Measurements from ENCODE around the gene CORO2B. TPM values are rescaled to one million over a fixed set of nuclear protein-coding genes. Genes with fewer than 3 reads are reported as not detected.

Gene CORO2B
- total and polyA plus RNA-seq, 5 donors from 2014 or later: not detected

- Mint-ChIP-seq H3K4me1 (no peaks in the 10 kb centered on the region), H3K36me3 (no peaks in the 10 kb centered on the region), H3K27me3 (no peaks in the 10 kb centered on the region), H3K4me3 (no peak overlapping the region), H3K9me3 (no peaks in the 10 kb centered on the region), H3K27ac (no peak overlapping the region)
- no peak for DNase-seq
- Histone ChIP-seq H3K9me3 (ENCODE audit: control insufficient read depth in 2 of 2, low read length in 2 of 2) (no peaks in the 10 kb centered on the region), H3K27ac (ENCODE audit: insufficient read depth, low read length, poor library complexity, severe bottlenecking) (no peak overlapping the region), H3K36me3 (ENCODE audit: control insufficient read depth, insufficient read depth, low read length) (no peaks in the 10 kb centered on the region), H3K4me1 (ENCODE audit: control insufficient read depth, insufficient read depth, low read length, poor library complexity, severe bottlenecking) (no peaks in the 10 kb centered on the region), H3K4me3 (ENCODE audit: low read depth, low read length) (no peak overlapping the region), H3K27me3 (ENCODE audit: control insufficient read depth, insufficient read depth, low read length) (no peaks in the 10 kb centered on the region)
- no peak for ATAC-seq (ENCODE audit: low read depth in 2 of 2)
These were observed 39.6 kb downstream of the CORO2B start for GRCh38 chr15:68618394-68618793.

DNA sequence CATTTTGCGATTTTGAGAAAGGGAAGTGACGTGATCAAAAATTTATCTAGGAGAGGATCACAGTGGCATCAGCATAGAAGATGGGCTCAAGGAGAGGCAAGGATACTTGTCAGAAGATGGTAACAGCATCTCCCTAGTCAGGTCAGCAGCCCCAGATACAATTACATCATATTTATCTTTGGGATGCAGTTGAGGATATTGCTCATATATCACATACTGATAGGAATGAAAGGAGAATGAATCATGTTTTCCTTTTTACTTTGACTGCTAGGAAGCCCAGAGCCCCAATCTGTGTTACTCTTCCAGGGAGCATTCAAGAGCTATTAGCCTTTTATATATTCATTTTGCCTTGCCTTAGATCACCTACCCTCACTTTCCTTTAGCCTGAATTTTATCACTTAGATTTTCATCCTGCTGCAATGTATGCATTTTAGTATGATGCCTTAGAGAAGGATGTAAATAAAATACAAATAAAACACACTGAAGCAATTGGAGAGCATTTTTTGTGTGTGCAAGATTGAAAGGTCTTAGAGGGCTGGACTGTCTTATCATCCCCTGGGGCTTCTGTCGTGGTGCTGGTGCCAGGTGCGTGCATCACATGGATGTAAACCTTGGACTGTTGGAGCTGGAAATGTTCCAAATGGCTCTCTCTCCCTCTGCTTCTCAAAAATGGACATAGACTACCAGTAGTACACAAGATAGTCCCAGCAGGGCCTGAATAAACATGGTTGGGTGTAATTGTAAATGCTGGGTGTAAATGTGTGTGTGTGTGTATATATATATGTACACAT, 40.3 kb downstream of the CORO2B start:
- Histone ChIP-seq H3K4me3 (ENCODE audit: low read depth, low read length) (no peak overlapping the region), H3K4me1 (ENCODE audit: control insufficient read depth, insufficient read depth, low read length, poor library complexity, severe bottlenecking) (no peaks in the 10 kb centered on the region), H3K27me3 (ENCODE audit: control insufficient read depth, insufficient read depth, low read length) (no peaks in the 10 kb centered on the region), H3K27ac (ENCODE audit: insufficient read depth, low read length, poor library complexity, severe bottlenecking) (no peak overlapping the region), H3K9me3 (ENCODE audit: control insufficient read depth in 2 of 2, low read length in 2 of 2) (no peaks in the 10 kb centered on the region), H3K36me3 (ENCODE audit: control insufficient read depth, insufficient read depth, low read length) (no peaks in the 10 kb centered on the region)
- no peak overlapping the region for H3K4me3 Mint-ChIP-seq
- H3K27me3 Mint-ChIP-seq: no peaks in the 10 kb centered on the region
- no peaks in the 10 kb centered on the region for H3K4me1 Mint-ChIP-seq
- H3K9me3 Mint-ChIP-seq: no peaks in the 10 kb centered on the region
- no peak for ATAC-seq (ENCODE audit: low read depth in 2 of 2)
- no peak for DNase-seq
- no peaks in the 10 kb centered on the region for H3K36me3 Mint-ChIP-seq
- H3K27ac Mint-ChIP-seq: no peak overlapping the region

DNA sequence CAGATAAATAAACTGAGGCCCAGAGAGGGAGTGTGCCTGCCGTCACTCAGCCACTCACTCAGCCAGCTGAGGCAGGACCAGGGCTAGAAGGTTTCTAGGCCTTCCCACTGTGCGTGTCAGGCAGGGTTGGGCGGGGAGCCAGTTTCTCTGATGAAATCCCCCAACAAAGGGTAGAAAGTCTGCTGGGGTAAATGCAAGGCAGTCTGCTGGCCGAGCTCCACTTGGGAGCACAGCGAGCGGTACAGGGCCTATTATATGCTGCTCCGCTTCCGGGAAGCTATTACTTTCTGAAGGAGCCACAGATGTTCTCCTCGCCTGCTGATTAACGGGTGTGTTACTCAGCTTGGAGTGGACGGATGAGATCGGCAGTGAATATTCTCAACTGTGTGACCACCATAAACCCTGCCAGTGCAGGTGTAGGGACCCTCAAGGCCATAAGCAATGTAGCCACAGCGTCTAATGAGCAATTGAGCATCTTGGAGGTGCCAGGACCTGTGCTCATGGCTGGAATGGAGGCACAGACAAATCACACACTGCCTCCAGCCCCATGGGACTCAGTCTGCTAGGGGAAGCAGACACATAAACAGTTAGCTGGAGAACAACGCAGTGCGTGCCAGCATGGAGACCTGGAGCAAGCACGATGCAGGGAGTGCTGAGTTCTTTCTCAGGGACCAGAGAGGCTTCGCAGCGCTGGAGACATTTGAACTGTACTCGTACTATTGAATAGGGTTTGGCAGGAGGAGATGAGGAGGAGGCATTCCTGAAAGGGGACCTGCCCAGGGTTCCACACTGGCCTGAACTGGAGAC, 42.1 kb downstream of the CORO2B start:
- H3K27ac ChIP-seq (ENCODE audit: insufficient read depth, low read length, poor library complexity, severe bottlenecking): no peak overlapping the region
- no peak overlapping the region for H3K27ac Mint-ChIP-seq
- no peaks in the 10 kb centered on the region for H3K27me3 Mint-ChIP-seq
- no peaks in the 10 kb centered on the region for H3K4me1 Mint-ChIP-seq
- no peak for ATAC-seq (ENCODE audit: low read depth in 2 of 2)
- no peaks in the 10 kb centered on the region for H3K36me3 ChIP-seq (ENCODE audit: control insufficient read depth, insufficient read depth, low read length)
- H3K9me3 Mint-ChIP-seq: peaks cover 0 to 2% (median 0%) of the 10 kb centered on the region in 7 donors
- no peaks in the 10 kb centered on the region for H3K9me3 ChIP-seq (ENCODE audit: control insufficient read depth in 2 of 2, low read length in 2 of 2)
- H3K27me3 ChIP-seq (ENCODE audit: control insufficient read depth, insufficient read depth, low read length): no peaks in the 10 kb centered on the region
- no peak overlapping the region for H3K4me3 ChIP-seq (ENCODE audit: low read depth, low read length)
- no peak overlapping the region for H3K4me3 Mint-ChIP-seq
- H3K36me3 Mint-ChIP-seq: no peaks in the 10 kb centered on the region
- H3K4me1 ChIP-seq (ENCODE audit: control insufficient read depth, insufficient read depth, low read length, poor library complexity, severe bottlenecking): no peaks in the 10 kb centered on the region
- no peak for DNase-seq

DNA sequence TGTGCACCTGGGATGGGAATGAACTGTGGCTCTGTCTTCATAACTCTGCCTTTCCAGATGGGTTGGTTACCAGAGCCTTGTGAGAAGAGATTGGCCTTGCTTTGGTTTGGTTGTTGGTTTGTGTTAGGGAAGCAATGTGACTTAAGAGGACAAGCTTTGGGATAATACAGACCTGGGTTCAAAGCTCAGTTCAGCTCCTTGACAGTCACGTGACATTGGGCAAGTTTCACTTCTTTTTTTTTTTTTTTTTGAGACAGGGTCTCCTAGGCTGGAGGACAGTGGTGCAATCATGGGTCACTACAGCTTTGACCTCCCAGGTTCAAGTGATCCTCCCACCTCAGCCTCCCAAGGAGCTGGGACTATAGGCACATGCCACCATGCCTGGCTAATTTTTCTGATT, 42.7 kb downstream of the CORO2B start:
- Histone ChIP-seq H3K4me1 (ENCODE audit: control insufficient read depth, insufficient read depth, low read length, poor library complexity, severe bottlenecking) (no peaks in the 10 kb centered on the region), H3K4me3 (ENCODE audit: low read depth, low read length) (no peak overlapping the region), H3K27me3 (ENCODE audit: control insufficient read depth, insufficient read depth, low read length) (no peaks in the 10 kb centered on the region), H3K36me3 (ENCODE audit: control insufficient read depth, insufficient read depth, low read length) (no peaks in the 10 kb centered on the region), H3K9me3 (ENCODE audit: control insufficient read depth in 2 of 2, low read length in 2 of 2) (no peaks in the 10 kb centered on the region), H3K27ac (ENCODE audit: insufficient read depth, low read length, poor library complexity, severe bottlenecking) (no peak overlapping the region)
- DNase-seq (no peak), ATAC-seq (ENCODE audit: low read depth in 2 of 2) (no peak)
- H3K27me3 Mint-ChIP-seq: peaks cover 4% of the 10 kb centered on the region
- no peaks in the 10 kb centered on the region for H3K36me3 Mint-ChIP-seq
- H3K4me3 Mint-ChIP-seq: no peak overlapping the region
- H3K9me3 Mint-ChIP-seq: peaks cover 0 to 2% (median 0%) of the 10 kb centered on the region in 7 donors
- H3K4me1 Mint-ChIP-seq: no peaks in the 10 kb centered on the region
- no peak overlapping the region for H3K27ac Mint-ChIP-seq

DNA sequence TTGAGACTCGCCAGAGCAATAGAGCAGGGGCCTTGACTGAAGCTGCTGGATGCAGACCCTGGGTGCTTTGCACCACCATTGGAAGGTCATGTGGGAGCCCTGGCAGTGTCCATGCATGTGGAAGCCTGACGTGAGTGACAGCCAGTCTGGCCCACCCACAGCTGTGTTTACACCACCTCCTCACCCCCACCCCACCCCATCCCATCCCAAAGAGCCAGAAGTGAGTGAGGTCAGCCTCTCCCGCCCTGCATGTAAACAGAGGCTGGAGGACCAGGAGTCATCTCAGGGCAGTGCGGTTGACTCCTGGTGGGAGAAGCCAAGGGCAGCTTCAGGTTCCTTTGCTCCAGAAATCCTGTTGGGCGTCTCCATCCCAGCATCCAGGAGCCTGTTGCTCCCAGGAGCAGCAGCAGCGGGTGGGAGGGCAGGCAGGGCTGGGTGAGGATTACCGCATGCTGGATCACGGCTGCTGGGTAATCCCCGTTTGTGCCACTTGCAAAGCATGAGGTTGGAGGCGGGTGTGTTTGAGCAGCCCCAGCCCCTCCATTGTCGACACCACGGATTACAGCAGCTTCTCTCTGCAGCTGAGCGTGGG, 44.6 kb downstream of the CORO2B start:
- no peaks in the 10 kb centered on the region for H3K36me3 Mint-ChIP-seq
- no peak overlapping the region for H3K27ac Mint-ChIP-seq
- no peaks in the 10 kb centered on the region for H3K36me3 ChIP-seq (ENCODE audit: control insufficient read depth, insufficient read depth, low read length)
- ATAC-seq (ENCODE audit: low read depth in 2 of 2) (no peak), DNase-seq (no peak)
- no peaks in the 10 kb centered on the region for H3K27me3 ChIP-seq (ENCODE audit: control insufficient read depth, insufficient read depth, low read length)
- H3K27ac ChIP-seq (ENCODE audit: insufficient read depth, low read length, poor library complexity, severe bottlenecking): no peak overlapping the region
- H3K9me3 ChIP-seq (ENCODE audit: control insufficient read depth in 2 of 2, low read length in 2 of 2): no peaks in the 10 kb centered on the region
- H3K4me3 ChIP-seq (ENCODE audit: low read depth, low read length): no peak overlapping the region
- peaks cover 16% of the 10 kb centered on the region for H3K27me3 Mint-ChIP-seq
- H3K4me1 ChIP-seq (ENCODE audit: control insufficient read depth, insufficient read depth, low read length, poor library complexity, severe bottlenecking): no peaks in the 10 kb centered on the region
- H3K4me1 Mint-ChIP-seq: no peaks in the 10 kb centered on the region
- no peak overlapping the region for H3K4me3 Mint-ChIP-seq
- peaks cover 0 to 2% (median 0%) of the 10 kb centered on the region in 7 donors for H3K9me3 Mint-ChIP-seq

- peaks cover 0 to 2% (median 0%) of the 10 kb centered on the region in 7 donors for H3K9me3 Mint-ChIP-seq
- ATAC-seq (ENCODE audit: low read depth in 2 of 2) (no peak), DNase-seq (no peak)
- H3K27ac Mint-ChIP-seq: no peak overlapping the region
- H3K4me3 Mint-ChIP-seq: no peak overlapping the region
- Histone ChIP-seq H3K4me3 (ENCODE audit: low read depth, low read length) (no peak overlapping the region), H3K27me3 (ENCODE audit: control insufficient read depth, insufficient read depth, low read length) (no peaks in the 10 kb centered on the region), H3K27ac (ENCODE audit: insufficient read depth, low read length, poor library complexity, severe bottlenecking) (no peak overlapping the region), H3K9me3 (ENCODE audit: control insufficient read depth in 2 of 2, low read length in 2 of 2) (no peaks in the 10 kb centered on the region), H3K4me1 (ENCODE audit: control insufficient read depth, insufficient read depth, low read length, poor library complexity, severe bottlenecking) (no peaks in the 10 kb centered on the region), H3K36me3 (ENCODE audit: control insufficient read depth, insufficient read depth, low read length) (no peaks in the 10 kb centered on the region)
- no peaks in the 10 kb centered on the region for H3K4me1 Mint-ChIP-seq
- no peaks in the 10 kb centered on the region for H3K36me3 Mint-ChIP-seq
- peaks cover 16% of the 10 kb centered on the region for H3K27me3 Mint-ChIP-seq
These were observed 47.1 kb downstream of the CORO2B start for GRCh38 chr15:68625853-68626252.

DNA sequence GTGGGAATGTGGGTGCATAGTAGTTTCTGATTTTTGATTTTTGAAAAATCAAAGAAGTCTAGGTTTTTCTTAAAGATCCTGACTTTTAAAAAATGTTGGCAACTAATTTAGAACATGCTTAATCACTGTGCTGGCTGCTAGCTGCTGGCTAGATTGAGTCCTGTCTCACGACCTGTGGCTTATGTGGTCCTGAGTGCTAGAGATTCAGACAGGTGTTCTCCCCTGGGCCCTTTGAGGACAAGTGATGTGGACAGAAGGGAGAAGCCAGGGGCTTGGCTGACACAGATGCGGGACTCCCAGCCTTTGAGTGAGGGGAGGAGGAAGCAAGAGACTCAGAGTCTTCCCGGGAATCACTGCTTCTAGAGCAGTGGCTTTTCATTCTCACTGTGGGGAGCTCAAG, 47.5 kb downstream of the CORO2B start:
- no peak overlapping the region for H3K27ac ChIP-seq (ENCODE audit: insufficient read depth, low read length, poor library complexity, severe bottlenecking)
- H3K4me1 ChIP-seq (ENCODE audit: control insufficient read depth, insufficient read depth, low read length, poor library complexity, severe bottlenecking): no peaks in the 10 kb centered on the region
- peaks cover 0 to 2% (median 0%) of the 10 kb centered on the region in 7 donors for H3K9me3 Mint-ChIP-seq
- H3K4me1 Mint-ChIP-seq: no peaks in the 10 kb centered on the region
- DNase-seq: no peak
- H3K36me3 Mint-ChIP-seq: no peaks in the 10 kb centered on the region
- no peak overlapping the region for H3K4me3 ChIP-seq (ENCODE audit: low read depth, low read length)
- no peaks in the 10 kb centered on the region for H3K36me3 ChIP-seq (ENCODE audit: control insufficient read depth, insufficient read depth, low read length)
- H3K9me3 ChIP-seq (ENCODE audit: control insufficient read depth in 2 of 2, low read length in 2 of 2): no peaks in the 10 kb centered on the region
- H3K4me3 Mint-ChIP-seq: no peak overlapping the region
- H3K27ac Mint-ChIP-seq: no peak overlapping the region
- no peaks in the 10 kb centered on the region for H3K27me3 ChIP-seq (ENCODE audit: control insufficient read depth, insufficient read depth, low read length)
- ATAC-seq (ENCODE audit: low read depth in 2 of 2): no peak
- H3K27me3 Mint-ChIP-seq: peaks cover 16% of the 10 kb centered on the region
